ENCODE measurements around the gene FAM3D. TPM values are rescaled to one million over a fixed set of nuclear protein-coding genes. Genes with fewer than 3 reads are reported as not detected.

FAM3D gene
- total and polyA plus RNA-seq, 2 of the 8 experiments (the other 6 are each of a cell fraction or from before 2014, with no cell fraction given), result not detected

DNA sequence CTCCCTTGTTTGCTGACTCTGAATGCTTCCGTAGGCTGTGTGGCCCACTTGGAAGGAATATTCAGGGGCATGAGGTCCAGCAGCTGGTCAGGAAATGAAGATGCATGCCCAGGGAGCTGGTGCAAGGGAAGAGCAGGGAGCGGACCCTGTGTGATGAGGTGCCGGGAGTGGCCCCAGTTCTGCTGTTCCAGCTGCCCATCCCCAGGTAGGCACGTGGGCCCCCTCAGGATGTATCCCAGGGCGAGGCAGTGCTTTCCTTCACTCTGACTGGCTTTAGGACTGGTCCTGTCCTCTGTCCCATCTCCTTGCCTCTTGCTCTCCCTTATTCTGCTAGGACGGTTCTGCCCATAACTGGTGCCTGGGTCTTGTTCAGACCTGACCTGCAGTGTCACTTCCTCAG lies 1.1 kb upstream of the FAM3D start:
- Histone ChIP-seq H3K79me1 (ENCODE audit: low read depth, low read length) (no peaks in the 10 kb centered on the region), H3K9me3 (ENCODE audit: insufficient read depth in 2 of 2, low read depth in 1 of 2, low read length in 1 of 2) (no peaks in the 10 kb centered on the region), H2AK5ac (ENCODE audit: low read depth, low read length) (no peak overlapping the region; the same call in 1 of the 2 replicates), H4K20me1 (replicated peaks in 1 of 2; ENCODE audit: control insufficient read depth in 1 of 2, insufficient read depth in 2 of 2, low read length in 2 of 2) (no peaks in the 10 kb centered on the region), H3K18ac (ENCODE audit: extremely low read depth, low read length) (no peak overlapping the region), H3K79me2 (ENCODE audit: control insufficient read depth in 1 of 2, insufficient read depth in 2 of 2, low read length in 2 of 2) (no peaks in the 10 kb centered on the region), H2BK5ac (ENCODE audit: low read depth, low read length) (no peak overlapping the region), H3K14ac (ENCODE audit: insufficient read length) (no peak overlapping the region), H2BK120ac (replicated peaks; ENCODE audit: low read depth, low read length) (no peak overlapping the region), H2BK15ac (ENCODE audit: low read length) (no peak overlapping the region), H3K9ac (replicated peaks in 1 of 4; ENCODE audit: extremely low read depth in 1 of 4, low read depth in 3 of 4, low read length in 3 of 4) (no peak overlapping the region), H3K27me3 (replicated peaks in 1 of 4; ENCODE audit: control insufficient read depth in 3 of 4, extremely low read depth in 1 of 4, insufficient read depth in 3 of 4, low read length in 3 of 4) (no peaks in the 10 kb centered on the region), H3K23ac (ENCODE audit: insufficient read length) (no peak overlapping the region), H4K5ac (ENCODE audit: insufficient read length, low read depth, low read length) (no peak overlapping the region), H2BK20ac (ENCODE audit: low read length) (no peak overlapping the region), H3K36me3 (ENCODE audit: control insufficient read depth in 2 of 4, insufficient read depth in 4 of 4, low read length in 3 of 4) (no peaks in the 10 kb centered on the region), H3K4me3 (ENCODE audit: extremely low read depth in 1 of 4, insufficient read depth in 2 of 4, low read depth in 3 of 4, low read length in 4 of 4) (no peak overlapping the region), H2BK12ac (ENCODE audit: low read depth, low read length) (0 out of 2 replicates have a peak overlapping the region, but pooled peaks have one; percentile 17), H3K56ac (replicated peaks; ENCODE audit: insufficient read length, low read depth, low read length) (no peak overlapping the region), H3K4me2 (ENCODE audit: insufficient read depth in 1 of 2, low read depth in 2 of 2, low read length in 2 of 2) (no peak overlapping the region), H2AFZ (ENCODE audit: low read length) (no peak overlapping the region), H3K27ac (ENCODE audit: low read depth, low read length) (no peak overlapping the region), H4K8ac (ENCODE audit: extremely low read depth, insufficient read depth, low read length) (no peak overlapping the region), H4K91ac (replicated peaks; ENCODE audit: insufficient read length, low read length) (no peak overlapping the region), H3K4ac (replicated peaks; ENCODE audit: insufficient read length, low read depth, low read length) (no peak overlapping the region), H3K23me2 (ENCODE audit: low read depth, low read length) (no peaks in the 10 kb centered on the region), H3K4me1 (replicated peaks in 1 of 4; ENCODE audit: control insufficient read depth in 3 of 4, insufficient read depth in 4 of 4, low read length in 3 of 4) (no peaks in the 10 kb centered on the region)
- CTCF ChIA-PET (ENCODE audit: partially characterized antibody), result interaction anchor here (0.9 to 1.8 kb wide), 5 partner anchors 9 to 99 kb away, joined by 3 to 8 read pairs (median 3); no protein-coding TSS in a partner anchor
- FAIRE-seq (no peak), DNase-seq (ENCODE audit: low read depth in 1 of 2, low spot score in 2 of 2) (no peak)
- WGBS, 2 experiments (ENCODE audit: extremely low coverage in 1 of 2, insufficient coverage in 1 of 2, insufficient read length in 1 of 2, insufficient replicate concordance in 2 of 2, low coverage in 1 of 2, low lambda C conversion rate in 2 of 2, missing lambda C conversion rate in 1 of 2), result 90% methylated on average over 6 of the region's 6 CpGs; no CpG with 5 or more reads in 1 of the 2 experiments
- POLR2A ChIA-PET (ENCODE audit: partially characterized antibody), result no interaction called here
- TF ChIP-seq HDAC6 (IDR thresholded peaks at IDR 0.05; ENCODE audit: low read depth, low read length) (no peak), KDM4A (IDR thresholded peaks at IDR 0.05; ENCODE audit: low read depth, low read length, severe bottlenecking) (no peak), SIRT6 (IDR thresholded peaks at IDR 0.05; ENCODE audit: low read length) (no peak), SIN3A (conservative IDR thresholded peaks at IDR 0.05 in 1 of 2, IDR thresholded peaks at IDR 0.05 in 1 of 2; ENCODE audit: low read depth in 1 of 2, low read length in 2 of 2) (no peak)
